Lower leg skin (tissue), 4 donors: ENCODE data around the gene MED25. TPM values are rescaled to one million over a fixed set of nuclear protein-coding genes. Genes with fewer than 3 reads are reported as not detected.

Source experiments
- DNase-seq, 2 donors: peaks; one replicate each; pipeline ENCODE4 v3.0.0-alpha.2; 2019; ENCODE audit warnings: low spot score in 2 of 2
- H3K4me3 ChIP-seq: fragments of 200-600 bp; sonication (generic); 2 replicates; pipeline ENCODE4 v1.5.1; 2017; ENCODE audit warnings: mild to moderate bottlenecking, low read depth; ENCODE audit not compliant: poor library complexity, severe bottlenecking
- CTCF ChIP-seq, 3 donors: fragments of 450-650 bp; IDR thresholded peaks; one replicate each; pipeline ENCODE4 v1.5.1; 2016; ENCODE audit warnings: antibody characterized with exemption in 3 of 3, mild to moderate bottlenecking in 3 of 3, moderate library complexity in 2 of 3
- POLR2A ChIP-seq, 2 donors: fragments of 450-650 bp; IDR thresholded peaks; one replicate each; pipeline ENCODE4 v1.6.1; 2016 to 2017; ENCODE audit warnings: antibody characterized with exemption in 2 of 2, mild to moderate bottlenecking in 1 of 2, moderate library complexity in 1 of 2
- WGBS, 2 donors: methylation state at CpG; one replicate each; pipeline ENCODE4 v1.1.5; 2018; 5-methylcytosine and 5-hydroxymethylcytosine counted together
- intact Hi-C: fragments of 100-400 bp; cut with DNase I; formaldehyde crosslinking; loops from one replicate; pipeline ENCODE4 v1.15.0; 2023; ENCODE audit warnings: low total_unique reads
- total RNA-seq, 4 donors: library from RNA; depleted of rRNA; stranded (reverse); fragments of >200 nt; gene quantifications; one replicate each; pipeline ENCODE4 v1.1.0, GENCODE V29; 2016

Gene MED25
- total RNA-seq, 4 donors from 2014 or later: 28.9 to 43.7 (median 30.8) TPM

GRCh38 chr19:49840321-49840720 is 22.2 kb downstream of the MED25 start:
- WGBS, 2 donors: 87 to 88% methylated on average over 11 of the region's 11 CpGs
- DNase-seq: no peak
- intact Hi-C loops: no loop called here
- TF ChIP-seq CTCF (IDR thresholded peaks at IDR 0.05) (no peak), POLR2A (IDR thresholded peaks at IDR 0.05) (no peak)
- H3K4me3 ChIP-seq: no peak overlapping the region

- H3K4me3 ChIP-seq: no peak overlapping the region
- intact Hi-C loops: no loop called here
- TF ChIP-seq POLR2A (IDR thresholded peaks at IDR 0.05) (no peak), CTCF (IDR thresholded peaks at IDR 0.05) (no peak)
- 91 to 93% methylated on average over 17 of the region's 17 CpGs for WGBS, 2 donors
- no peak for DNase-seq
These were observed 22.7 kb downstream of the MED25 start for GRCh38 chr19:49840736-49841249.

GRCh38 chr19:49843265-49843664 is 25.2 kb downstream of the MED25 start:
- intact Hi-C loops: no loop called here
- 81 to 85% methylated on average over 3 of the region's 3 CpGs for WGBS, 2 donors
- no peak for TF ChIP-seq POLR2A (IDR thresholded peaks at IDR 0.05)
- TF ChIP-seq CTCF (IDR thresholded peaks at IDR 0.05): no peak
- no peak for DNase-seq
- no peak overlapping the region for H3K4me3 ChIP-seq

- WGBS, 2 donors: 79 to 80% methylated on average over 13 to 18 of the region's 18 CpGs
- TF ChIP-seq POLR2A (IDR thresholded peaks at IDR 0.05) (no peak), CTCF (IDR thresholded peaks at IDR 0.05) (no peak)
- DNase-seq: no peak
- intact Hi-C loops: no loop called here
- H3K4me3 ChIP-seq: no peak overlapping the region
These were observed 26.3 kb downstream of the MED25 start for GRCh38 chr19:49844138-49845095.

- no peak overlapping the region for H3K4me3 ChIP-seq
- DNase-seq: no peak
- WGBS, 2 donors: 44 to 55% methylated on average over 3 of the region's 3 CpGs
- TF ChIP-seq POLR2A (IDR thresholded peaks at IDR 0.05) (no peak), CTCF (IDR thresholded peaks at IDR 0.05) (no peak)
- intact Hi-C loops: no loop called here
These were observed 27.3 kb downstream of the MED25 start for GRCh38 chr19:49845414-49845813.
